HTERT RPE-1 (cell line): ENCODE results near the gene SUGCT.

Source experiments
- in situ Hi-C: fragments of 300-500 bp; cut with MboI; formaldehyde crosslinking; loops from 4 replicates; pipeline ENCODE4 v1.14.3; 2020; ENCODE audit warnings: low sequenced_read_pairs

The SUGCT gene

GRCh38 chr7:40840990-40841389 lies 706.2 kb downstream of the SUGCT start:
- in situ Hi-C loops, result no loop called here

- in situ Hi-C loops, result no loop called here
Observed at GRCh38 chr7:40842641-40843040, 707.8 kb downstream of the SUGCT start.

- in situ Hi-C loops, result no loop called here
Observed at GRCh38 chr7:40843338-40843985, 708.7 kb downstream of the SUGCT start.

GRCh38 chr7:40845943-40846342 lies 711.1 kb downstream of the SUGCT start:
- in situ Hi-C loops, result no loop called here

- in situ Hi-C loops, result no loop called here
Observed at GRCh38 chr7:40847921-40848320, 713.1 kb downstream of the SUGCT start.

GRCh38 chr7:40848541-40849221 lies 713.9 kb downstream of the SUGCT start:
- in situ Hi-C loops, result no loop called here

- in situ Hi-C loops, result no loop called here
Observed at GRCh38 chr7:40850017-40850416, 715.2 kb downstream of the SUGCT start.

GRCh38 chr7:40851001-40851400 lies 716.2 kb downstream of the SUGCT start:
- in situ Hi-C loops, result no loop called here

- in situ Hi-C loops, result no loop called here
Observed at GRCh38 chr7:40859076-40859475, 724.3 kb downstream of the SUGCT start.

- in situ Hi-C loops, result no loop called here
Observed at GRCh38 chr7:40859965-40860543, 725.2 kb downstream of the SUGCT start.

- in situ Hi-C loops, result no loop called here
Observed at GRCh38 chr7:40865441-40866233, 730.8 kb downstream of the SUGCT start.

- in situ Hi-C loops, result no loop called here
Observed at GRCh38 chr7:40866601-40867000, 731.8 kb downstream of the SUGCT start.

GRCh38 chr7:40870108-40870507 lies 735.3 kb downstream of the SUGCT start:
- in situ Hi-C loops, result no loop called here

- in situ Hi-C loops, result no loop called here
Observed at GRCh38 chr7:40873248-40873647, 738.4 kb downstream of the SUGCT start.

- in situ Hi-C loops, result no loop called here
Observed at GRCh38 chr7:40874756-40875155, 740.0 kb downstream of the SUGCT start.

GRCh38 chr7:40876601-40877000 lies 741.8 kb downstream of the SUGCT start:
- in situ Hi-C loops, result no loop called here

- in situ Hi-C loops, result no loop called here
Observed at GRCh38 chr7:40879941-40880543, 745.2 kb downstream of the SUGCT start.

- in situ Hi-C loops, result no loop called here
Observed at GRCh38 chr7:40880581-40880980, 745.8 kb downstream of the SUGCT start.

- in situ Hi-C loops, result no loop called here
Observed at GRCh38 chr7:40881405-40881926, 746.7 kb downstream of the SUGCT start.

GRCh38 chr7:40882071-40882658 lies 747.4 kb downstream of the SUGCT start:
- in situ Hi-C loops, result no loop called here

GRCh38 chr7:40883826-40884225 lies 749.0 kb downstream of the SUGCT start:
- in situ Hi-C loops, result no loop called here
